HG02973 (cell line): Measurements from ENCODE around the gene TSPAN4.

Experiments used
- ATAC-seq: cut with Tn5 transposase; IDR thresholded peaks from one replicate; pipeline ENCODE4 v1.9.1; 2021; ENCODE audit warnings: moderate library complexity; ENCODE audit not compliant: unreplicated experiment

Gene TSPAN4

DNA sequence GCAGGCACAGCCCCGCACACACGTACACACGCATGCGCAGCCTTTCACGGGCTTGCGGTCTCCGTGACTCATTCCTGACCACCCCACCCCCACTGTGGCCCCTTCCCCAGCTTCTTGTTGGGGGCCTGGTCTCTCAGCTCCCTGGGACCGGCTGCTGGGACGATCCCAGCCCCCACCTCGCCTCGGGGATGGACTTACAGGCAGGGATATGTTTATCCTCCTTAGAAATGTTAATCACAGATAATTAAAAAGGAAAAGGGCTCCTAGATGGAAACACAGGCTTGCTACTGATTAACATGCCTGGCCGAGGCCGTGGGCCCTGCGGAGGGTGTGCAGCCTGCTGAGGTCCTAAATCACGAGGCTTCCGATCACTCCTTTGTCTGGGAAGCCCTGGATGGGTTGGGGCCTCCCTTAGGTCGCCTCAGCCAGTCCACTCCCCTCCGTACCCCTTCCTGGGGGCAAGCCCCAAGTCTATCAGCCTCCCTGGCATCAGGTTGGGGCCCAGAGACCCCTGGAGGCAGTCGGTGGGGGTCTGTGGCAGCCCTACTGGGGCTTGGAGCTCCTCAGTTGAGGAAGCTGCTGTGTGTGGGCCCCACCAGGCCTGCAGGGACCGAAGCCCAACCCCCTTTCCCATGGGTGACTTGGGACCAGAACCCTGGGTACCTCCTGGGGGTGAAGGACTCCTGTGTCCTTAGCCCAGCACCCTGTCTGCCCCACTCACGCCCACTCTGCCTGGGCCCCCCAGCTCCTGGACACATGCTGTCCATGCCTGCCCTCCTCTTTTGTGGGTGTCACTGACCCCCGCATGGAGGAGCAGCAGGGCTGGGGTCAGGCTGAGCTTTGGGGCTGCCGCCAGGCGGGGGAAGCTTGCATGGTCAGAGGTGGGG lies 20.6 kb downstream of the TSPAN4 start:
- no peak for ATAC-seq

DNA sequence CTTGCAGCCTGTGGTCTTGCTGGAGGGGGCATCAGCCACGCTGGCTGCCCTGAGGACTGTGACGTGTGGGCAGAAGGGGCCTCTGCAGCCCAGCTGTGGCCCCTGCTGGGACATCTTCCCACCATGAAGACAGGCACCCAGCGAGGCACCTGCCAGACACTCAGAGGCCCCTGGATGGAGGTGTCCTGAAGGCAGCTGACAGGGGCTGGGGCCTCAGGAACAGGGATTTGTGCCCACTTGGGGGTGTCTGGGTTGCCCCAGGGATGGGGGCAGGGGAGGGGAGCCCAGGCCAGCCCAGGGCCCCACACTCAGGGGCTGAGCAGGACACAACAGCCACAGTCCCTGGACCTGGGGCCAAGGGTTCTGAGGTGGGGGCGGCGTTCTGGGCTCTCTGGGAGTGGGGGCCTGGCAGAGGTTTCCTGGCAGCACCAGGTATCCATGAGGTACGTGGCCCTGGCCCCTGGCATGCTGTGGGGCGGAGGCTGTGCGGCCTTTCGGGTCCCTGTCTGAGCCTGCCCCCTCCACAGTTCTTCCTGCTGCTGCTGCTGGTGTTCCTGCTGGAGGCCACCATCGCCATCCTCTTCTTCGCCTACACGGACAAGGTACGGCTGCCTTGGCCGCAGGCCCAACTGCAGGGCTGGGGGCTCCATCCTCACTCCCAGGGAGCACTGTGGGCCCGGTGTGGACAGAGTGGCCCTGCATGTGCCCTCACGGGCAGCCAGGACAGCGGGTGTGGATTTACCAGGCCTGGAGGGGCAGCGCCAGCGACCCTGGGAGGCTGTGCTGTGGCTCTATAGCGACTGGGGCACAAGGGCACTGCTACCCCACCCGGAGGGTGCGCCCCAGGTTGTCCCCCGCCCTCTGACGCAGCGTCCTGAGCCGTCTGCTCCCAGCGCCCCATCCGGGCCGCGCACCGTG lies 21.5 kb downstream of the TSPAN4 start:
- no peak for ATAC-seq

DNA sequence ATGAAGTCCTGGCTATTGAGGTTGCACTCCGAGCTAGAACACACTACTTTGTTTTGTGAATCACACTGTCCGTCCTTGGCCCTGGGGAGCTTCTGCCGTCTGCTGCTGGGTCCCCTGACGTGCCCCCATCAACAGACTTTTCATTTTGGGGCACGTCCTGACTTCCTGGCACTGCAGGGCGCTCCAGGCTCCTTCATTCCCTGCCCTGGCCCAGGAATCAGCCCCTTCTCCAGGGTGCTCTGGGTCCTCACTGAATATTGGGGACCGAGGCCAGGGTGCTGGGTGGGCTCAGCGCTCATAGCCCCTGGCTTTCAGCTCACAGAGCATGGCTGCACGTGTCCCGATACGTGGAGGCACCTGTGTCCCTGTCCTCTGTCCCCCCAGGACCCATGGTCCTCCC lies 22.2 kb downstream of the TSPAN4 start:
- no peak for ATAC-seq

DNA sequence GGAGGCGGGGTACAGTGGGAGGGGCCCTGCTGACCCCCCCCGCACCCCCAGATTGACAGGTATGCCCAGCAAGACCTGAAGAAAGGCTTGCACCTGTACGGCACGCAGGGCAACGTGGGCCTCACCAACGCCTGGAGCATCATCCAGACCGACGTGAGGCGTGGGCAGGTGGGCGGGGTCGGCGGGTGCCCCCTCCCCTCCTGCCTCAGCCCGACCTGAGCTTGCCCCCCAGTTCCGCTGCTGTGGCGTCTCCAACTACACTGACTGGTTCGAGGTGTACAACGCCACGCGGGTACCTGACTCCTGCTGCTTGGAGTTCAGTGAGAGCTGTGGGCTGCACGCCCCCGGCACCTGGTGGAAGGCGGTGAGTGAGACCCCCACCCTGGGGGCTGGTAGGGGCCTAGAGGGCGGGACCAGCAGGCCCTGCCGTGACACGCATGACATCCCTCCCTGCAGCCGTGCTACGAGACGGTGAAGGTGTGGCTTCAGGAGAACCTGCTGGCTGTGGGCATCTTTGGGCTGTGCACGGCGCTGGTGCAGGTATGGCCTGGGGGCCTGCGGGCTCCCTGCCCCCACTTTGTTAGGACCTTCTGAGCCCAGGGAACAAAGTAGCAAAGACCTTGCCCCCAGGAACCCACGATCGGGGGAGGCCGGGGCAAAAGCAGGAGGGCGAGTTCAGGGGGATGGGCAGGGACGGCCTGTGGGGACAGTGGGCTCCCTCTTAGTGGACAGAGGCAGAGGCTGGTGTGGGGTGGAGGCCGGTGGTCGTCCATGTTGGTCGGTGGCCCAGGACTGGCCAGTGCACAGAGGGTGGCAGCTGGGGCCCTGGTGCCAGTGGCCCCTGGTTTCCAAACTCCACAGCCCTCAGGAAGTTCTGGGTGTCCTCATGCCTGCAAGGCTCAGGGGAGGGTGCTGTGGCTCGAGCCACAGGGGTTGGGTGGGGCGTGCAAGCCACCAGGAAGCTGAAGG lies 23.1 kb downstream of the TSPAN4 start:
- ATAC-seq = no peak

DNA sequence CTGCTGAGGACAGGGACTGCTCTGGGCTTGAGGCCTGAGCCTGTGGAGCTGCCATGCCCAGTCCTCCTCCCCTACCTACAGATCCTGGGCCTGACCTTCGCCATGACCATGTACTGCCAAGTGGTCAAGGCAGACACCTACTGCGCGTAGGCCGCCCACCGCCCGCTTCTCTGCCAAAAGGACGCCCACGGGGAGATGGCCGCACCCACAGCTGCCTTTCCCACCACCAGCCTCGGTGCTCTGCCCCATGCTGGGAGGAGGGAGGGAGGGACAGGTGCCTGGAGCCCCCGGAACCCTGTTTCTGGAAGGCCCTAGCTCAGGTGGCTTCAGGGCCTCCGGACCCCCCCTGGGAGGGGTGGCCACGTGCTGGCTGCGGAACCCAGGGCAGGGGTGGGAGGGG lies 23.8 kb downstream of the TSPAN4 start:
- ATAC-seq = no peak

DNA sequence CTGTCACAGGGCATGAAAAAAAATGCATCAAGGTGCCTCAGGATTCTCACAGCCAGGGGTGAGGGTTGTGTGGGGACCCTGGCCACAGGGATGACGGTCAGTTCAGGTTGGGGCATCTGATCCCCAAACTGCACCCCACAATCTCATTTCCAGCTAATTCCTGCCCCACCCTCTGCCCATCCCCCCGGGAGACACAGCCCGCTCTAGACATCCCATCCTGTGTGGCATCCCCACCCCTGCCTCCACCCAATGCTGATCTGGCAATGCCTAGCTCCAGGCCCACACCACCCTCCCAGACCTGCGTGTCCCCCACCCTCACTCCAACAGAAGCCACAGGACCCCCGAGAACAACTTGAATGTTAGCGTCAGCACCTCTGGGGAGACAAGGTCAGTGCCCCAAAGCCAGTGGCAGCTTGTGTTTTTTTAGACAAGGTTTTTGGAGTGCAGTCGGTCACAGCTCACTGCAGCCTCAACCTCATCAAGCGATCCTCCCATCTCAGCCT lies 25.3 kb downstream of the TSPAN4 start:
- ATAC-seq = no peak

DNA sequence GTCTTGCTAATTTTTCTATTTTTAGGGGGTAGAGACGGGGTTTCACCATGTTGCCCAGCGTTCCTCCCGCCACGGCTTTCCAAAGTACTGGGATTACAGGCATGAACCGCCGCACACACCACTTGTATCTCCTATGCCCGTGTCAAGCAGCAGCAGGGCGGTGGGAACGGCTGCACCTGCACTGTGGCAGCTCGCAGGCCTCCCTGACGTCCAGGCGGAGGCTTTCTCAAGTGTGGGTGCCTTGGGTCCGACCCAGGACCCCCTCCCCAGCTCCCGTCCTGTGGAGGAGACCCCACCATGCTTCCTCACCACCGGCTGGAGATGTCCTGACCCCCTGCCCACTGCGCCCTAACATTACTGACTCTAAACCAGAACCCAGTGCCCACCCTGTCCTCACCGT lies 25.7 kb downstream of the TSPAN4 start:
- ATAC-seq = no peak

DNA sequence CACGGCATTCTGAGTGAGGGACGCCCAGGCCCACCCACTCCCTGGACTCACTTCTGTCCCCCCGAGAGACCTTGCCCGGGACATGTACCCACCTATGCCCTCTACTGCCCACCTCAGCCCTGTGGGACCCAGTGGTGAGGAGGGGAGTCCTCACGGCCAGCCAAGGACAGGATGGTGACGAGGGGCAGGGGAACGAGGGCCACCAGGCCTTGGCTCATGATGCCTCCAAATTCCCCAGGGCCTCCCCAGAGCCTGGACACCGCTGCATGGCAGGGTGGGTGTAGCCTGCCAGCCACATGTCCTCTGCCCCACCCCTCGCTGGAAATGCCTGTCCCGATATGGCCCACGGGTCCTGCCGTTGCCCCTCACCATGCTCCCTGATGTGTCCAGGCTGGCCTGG lies 26.1 kb downstream of the TSPAN4 start:
- no peak for ATAC-seq

DNA sequence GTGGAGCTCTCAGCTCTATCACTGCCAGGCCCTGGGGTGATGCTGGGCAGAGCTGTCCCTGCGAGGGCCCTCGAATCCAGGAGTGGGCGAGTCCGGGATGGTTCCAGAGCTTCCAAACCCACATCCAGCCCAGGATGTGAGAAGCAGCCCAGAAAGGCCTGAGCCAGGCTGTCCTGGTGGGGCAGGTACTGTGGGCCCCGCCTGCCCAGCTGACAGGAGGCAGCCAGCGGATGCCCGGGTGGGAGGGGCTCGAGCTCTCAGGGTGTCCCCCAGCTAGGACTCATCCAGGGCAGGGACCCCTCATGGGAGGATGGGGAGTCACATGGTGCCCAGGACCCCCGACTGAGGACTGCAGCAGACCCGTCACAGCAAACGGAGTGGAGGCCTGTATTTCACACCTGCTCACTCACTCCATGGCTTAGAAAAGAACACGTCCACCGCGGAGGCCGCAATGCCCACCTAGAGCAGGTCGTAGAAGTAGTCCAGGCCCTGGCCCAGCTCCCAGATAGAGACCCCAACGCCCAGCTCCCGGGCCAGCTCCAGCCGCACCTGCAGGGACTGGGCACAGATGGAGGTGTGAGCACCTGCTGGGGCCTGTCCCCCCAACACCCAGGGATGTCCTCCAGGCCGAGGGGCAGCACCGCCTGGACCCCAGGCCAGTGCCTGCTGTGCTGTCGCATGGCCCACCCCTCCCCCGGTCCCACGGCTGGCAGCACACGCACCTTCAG lies 26.9 kb downstream of the TSPAN4 start:
- ATAC-seq = no peak

DNA sequence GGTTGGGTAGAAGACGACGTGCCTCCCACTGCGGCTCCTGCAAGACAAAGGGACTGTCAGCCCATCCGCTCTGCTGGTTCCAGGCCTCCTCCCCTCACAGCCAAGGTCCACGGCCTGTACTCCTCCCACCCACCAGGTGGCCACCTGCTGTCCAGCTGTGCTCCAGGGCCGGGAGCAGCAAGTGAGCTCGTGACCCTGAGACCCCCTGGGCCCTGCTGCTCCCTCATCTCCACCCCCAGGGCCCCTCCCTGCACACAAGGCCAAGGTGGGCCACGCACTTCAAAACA lies 27.4 kb downstream of the TSPAN4 start:
- ATAC-seq = no peak

DNA sequence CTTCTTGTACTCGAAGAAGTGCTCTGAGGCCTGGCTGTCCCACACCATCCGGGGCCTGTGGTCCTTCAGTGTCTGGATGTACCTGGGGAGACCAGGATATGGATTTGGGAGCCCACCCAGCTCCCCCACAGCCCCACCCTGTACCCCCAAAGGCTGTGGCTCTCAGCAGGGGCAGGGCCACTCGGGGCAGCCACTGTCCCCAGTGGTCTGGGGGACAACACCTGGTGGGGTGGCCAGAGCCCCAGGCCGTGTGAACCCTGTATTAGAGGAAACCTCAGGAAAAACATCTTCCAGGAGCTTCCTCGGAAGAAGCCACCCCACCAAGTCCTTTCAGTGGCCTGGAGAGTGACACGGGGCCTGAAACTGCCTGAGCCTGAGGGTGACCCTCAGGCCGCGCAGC lies 27.8 kb downstream of the TSPAN4 start:
- ATAC-seq = no peak

DNA sequence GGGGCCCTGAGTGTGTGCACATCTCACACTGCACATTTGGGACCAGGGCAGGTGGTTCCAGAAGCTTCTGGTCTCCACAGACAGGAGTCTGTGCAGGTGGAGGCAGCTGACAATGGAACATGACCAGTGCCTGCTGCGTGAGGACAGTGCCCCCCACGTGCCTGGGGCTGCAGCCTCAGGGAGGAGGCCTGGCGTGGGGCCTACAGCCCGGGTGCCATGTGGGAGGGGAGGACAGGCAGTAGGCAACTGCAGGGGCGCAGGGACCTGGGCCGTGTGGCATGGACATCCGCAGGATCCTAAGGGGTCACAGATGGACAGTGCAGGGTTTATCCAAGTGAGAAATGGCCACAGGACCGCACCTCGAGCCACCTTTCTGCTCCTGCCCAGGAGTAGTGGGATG lies 28.8 kb downstream of the TSPAN4 start:
- ATAC-seq = no peak

DNA sequence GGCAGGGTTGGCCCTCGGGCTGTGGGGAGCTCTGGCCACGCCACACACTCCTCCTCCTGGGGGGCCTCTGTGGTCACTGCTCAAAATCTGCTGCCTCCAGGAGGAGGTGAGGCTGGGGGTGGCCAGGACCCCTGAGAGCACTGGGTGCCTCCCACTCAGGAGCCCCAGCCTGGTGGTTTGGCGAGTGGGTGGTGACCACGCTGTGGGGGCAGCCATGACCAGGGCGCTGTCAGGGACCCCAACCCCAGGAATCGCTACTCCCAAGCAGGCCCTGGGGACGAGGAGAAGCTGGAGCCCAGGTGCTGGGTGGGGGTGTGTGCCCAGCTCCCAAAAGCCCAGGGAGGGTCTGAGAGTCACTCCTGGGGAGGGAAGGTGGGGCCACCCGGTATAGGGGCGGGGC lies 30.1 kb downstream of the TSPAN4 start:
- ATAC-seq = no peak

DNA sequence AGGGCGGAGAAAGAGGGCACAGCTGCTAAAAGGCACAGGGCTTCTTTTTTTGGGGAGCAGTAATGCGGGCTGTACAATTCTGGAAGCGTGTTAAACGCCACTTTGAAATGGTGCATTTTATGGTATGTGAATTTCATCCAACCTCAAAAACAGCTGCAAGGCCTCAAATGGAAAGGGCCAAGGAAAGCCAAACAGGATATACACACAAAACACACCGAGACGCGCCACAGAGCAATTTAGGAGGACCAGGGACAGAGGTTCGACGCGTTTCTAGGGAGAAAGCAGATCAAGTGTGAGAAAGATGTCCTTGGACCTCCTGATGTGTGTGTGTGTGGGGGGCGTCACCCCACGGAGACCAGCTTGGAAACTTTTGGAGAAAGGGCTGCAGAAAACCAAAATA lies 31.1 kb downstream of the TSPAN4 start:
- ATAC-seq = no peak

DNA sequence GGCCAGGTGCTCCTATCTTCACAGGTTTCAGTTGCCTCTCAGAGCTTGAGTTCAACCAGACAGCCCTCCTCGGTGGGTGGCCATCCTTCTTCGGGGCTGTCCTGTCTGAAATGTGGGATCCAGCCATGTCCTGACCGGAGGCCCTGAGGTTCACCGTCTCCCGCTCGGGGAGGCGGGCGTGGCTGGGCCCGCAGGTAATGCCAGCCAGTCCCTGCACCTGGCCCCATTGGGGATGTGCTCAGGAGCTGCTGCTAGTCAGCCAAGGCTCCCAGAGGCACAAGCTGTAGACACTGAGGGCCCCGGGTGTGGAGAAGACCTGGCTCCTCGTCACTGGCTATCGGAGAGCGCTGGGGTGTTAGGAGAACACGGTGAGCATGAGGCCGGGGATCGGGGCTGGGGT lies 32.6 kb downstream of the TSPAN4 start:
- no peak for ATAC-seq

DNA sequence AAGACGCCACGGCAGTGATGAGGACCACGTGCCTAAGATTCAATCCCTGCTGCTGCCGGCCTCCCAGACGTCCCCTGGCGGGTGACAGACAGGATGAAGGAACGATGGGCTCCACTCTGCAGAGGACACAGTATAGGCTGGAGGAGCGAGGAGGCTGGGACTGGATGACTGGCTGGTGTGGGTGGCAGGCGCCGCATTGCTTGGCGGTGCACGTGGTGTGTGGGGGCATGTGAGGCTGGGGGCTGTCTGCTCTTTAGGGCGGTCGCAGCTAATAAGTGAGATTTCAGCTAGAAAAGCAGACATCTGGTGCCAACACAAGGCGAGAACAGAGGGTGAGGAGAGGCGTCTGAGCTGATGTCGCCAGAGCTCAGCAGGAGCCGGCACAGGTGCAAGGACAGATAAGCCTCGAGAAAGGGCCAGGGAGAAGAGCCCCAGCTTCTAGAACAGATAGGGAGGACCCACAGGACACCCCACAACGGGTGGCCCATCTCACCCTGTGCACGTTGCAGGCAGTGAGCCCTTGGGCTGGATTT lies 33.2 kb downstream of the TSPAN4 start:
- no peak for ATAC-seq

DNA sequence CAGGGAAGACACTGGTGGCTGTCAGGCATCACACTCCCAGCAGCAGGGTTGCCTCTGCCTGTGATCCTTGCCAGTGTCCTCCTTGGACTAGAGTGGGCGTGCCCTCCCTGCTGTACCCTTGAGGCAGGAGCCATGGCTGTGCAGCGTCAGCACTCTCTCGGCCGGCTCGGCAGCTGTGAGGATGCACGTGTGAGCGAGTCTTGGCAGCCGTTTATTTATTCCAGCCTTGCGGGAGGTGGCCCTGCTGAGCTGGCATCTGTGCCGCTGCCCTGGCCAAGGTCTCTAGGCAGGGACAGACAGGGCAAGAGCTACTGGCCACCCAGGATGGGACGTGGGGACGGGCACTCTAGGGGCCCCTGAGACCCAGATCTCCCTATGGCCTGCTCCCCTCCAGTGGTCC lies 33.9 kb downstream of the TSPAN4 start:
- no peak for ATAC-seq

DNA sequence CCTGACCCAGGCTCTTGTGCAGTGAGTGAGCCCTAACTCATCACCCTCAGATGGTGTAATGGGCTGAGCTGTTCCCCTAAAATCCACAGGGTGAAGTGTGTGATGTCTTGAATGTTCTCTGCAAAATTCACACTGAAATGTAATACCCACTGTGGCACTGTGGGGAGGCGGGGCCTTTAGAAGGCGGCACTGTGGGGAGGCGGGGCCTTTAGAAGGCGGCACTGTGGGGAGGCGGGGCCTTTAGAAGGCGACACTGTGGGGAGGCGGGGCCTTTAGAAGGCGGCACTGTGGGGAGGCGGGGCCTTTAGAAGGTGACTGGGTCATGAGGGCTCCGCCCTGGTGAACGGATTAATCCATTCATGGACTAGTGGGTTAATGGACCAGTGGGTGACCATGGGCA lies 34.9 kb downstream of the TSPAN4 start:
- ATAC-seq = no peak

DNA sequence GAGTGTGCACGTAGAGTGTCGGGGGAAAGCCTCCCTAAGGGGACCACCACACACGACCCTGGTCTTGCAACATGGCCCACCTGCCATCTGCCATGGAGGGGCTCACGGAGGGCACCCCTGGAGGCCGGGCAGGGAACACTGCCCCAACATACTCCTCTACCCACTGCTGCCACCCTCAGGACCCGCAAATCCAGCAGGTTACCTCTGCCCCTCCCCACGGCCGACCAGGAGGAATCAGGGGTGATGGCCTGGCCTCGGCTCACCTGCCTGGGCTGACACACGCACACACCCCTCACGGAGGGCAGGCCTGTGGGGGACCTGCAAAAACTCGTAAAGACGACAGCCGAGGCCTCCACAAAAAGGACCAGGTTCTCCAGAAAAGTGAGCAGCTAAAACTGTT lies 37.8 kb downstream of the TSPAN4 start:
- ATAC-seq = no peak

DNA sequence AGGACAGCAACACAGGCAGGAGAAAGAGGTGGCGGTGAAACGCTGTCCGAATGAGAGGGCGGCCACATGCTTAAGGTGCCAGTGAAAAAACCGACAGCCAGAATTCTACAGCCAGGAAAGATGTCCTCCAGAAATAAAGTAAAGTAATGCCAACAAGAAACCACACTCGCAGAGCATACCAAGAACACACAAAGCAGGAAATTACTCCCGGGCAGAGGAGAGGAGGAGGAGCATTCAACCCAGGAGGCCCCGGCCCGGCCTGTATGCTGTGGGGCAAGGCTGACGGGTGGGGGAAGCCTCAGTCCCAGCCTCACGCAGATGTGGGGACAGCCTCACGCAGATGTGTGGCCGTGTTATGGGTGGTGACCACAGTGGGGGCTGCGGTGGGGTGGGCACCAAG lies 39.9 kb downstream of the TSPAN4 start:
- ATAC-seq = no peak
